T47D (cell line): ENCODE measurements around the gene GPRC5A.
A peak's percentile ranks its signal among the peaks of the same experiment; 100 is the strongest.
"Not testable (repeated sequence)": the region's sequence is repeated elsewhere in the genome, so short reads cannot be mapped to it uniquely, and the experiment has no call there.

Source experiments
- DNase-seq, 2 experiments: peaks; one replicate each; pipeline versions ENCODE4 v3.0.0 to v3.0.0-alpha.2; 2011 to 2012; ENCODE audit warnings: low read depth in 1 of 2, low spot score in 1 of 2
- JUND ChIP-seq: IDR thresholded peaks from 2 replicates; pipeline ENCODE4 v1.6.1; 2012; ENCODE audit warnings: low read depth
- in situ Hi-C: cut with HindIII; loops from 2 replicates; pipeline ENCODE4 v1.10.0; 2016; ENCODE audit warnings: low sequenced_read_pairs, low pct_unique_long_range_greater_than_20kb

GPRC5A gene

GRCh38 chr12:12891080-12891880 lies at the start of gene GPRC5A:
GPRC5A (plus strand) TSS chr12:12891562; CDS start chr12:12908250, 16,688 bp downstream.
- TF ChIP-seq JUND = no peak
- peak in 1 of 2 experiments; percentile 92 for DNase-seq

GRCh38 chr12:12845794-12846243 lies 45.5 kb upstream of the GPRC5A start:
- no peak for TF ChIP-seq JUND
- in situ Hi-C loops = no loop called here
- DNase-seq = no peak

More at GRCh38 chr12:12891080-12891880, at the start of gene GPRC5A:
- in situ Hi-C loops = no loop called here

GRCh38 chr12:12846780-12847179 lies 44.6 kb upstream of the GPRC5A start:
- DNase-seq, in situ Hi-C loops: not testable (repeated sequence)

DNA sequence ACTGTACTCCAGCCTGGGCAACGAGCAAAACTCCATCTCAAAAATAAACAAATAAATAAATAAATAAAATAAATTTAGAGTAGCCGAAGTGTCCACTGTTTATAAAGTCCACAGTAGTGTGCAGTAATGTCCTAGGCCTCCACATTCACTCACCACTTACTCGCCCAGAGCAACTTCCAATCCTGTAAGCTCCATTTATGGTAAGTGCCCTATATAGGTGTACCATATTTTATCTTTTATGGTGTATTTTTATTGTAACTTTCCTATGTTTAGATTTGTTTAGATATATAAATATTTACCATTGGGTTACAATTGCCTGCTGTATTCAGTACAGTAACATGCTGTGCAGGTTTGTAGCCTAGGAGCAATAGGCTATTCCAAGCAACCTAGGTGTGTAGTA lies 37.9 kb upstream of the GPRC5A start:
- TF ChIP-seq JUND = no peak
- no peak for DNase-seq
- in situ Hi-C loops = no loop called here

DNA sequence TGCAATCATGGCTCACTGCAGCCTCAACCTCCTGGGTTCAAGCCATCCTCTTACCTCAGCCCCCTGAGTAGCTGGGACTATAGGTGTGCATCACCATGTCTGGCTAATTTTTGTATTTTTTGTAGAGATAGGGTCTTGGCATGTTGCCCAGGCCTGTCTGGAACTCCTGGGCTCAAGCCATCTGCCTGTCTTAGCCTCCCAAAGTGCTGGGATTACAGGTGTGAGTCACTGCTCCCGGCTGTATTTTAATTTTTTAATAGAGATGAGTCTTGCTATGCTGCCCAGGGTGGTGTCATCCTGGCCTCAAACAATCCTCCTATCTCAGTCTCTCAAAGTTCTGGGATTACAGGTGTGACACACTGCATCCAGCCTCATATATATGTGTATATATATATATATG lies 31.7 kb upstream of the GPRC5A start:
- TF ChIP-seq JUND = no peak
- in situ Hi-C loops = no loop called here
- no peak for DNase-seq

GRCh38 chr12:12864243-12864642 lies 27.1 kb upstream of the GPRC5A start:
- no peak for TF ChIP-seq JUND
- in situ Hi-C loops = no loop called here
- no peak for DNase-seq

DNA sequence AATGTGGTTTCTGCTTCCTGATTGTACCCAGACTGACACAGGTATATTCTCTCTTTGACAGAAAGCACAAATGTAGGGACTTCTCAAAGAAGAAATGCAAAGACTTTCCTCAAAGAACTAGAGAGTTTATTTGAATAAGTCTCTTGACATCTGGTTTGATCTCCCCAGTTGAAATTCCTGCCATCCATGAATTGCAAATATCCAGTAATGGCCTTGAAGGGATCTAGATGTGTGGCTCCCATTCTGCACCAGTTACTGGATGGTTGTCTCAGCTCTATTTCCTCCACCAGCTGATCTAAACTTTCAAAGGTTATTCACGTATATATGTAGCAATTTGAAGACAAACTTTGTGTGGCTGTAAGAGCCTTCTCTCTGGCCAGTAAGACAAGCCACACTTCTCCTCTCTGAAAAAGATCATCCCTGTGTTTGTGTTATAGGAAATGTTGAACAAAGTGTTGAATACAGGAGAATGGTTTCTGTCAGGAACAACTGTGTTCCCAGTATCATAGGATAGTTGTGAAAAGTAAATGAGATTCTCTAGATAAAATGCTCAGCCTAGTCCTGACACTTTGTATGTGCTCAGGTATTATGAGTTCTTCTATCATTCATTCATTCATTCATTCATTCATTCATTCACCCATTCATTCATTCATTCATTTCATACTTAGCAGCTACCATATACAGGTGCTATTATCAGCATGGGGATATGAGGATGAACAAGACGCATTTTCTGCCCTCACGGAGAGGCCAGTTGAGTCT lies 22.7 kb upstream of the GPRC5A start:
- TF ChIP-seq JUND = no peak
- in situ Hi-C loops = no loop called here
- DNase-seq = no peak

GRCh38 chr12:12870465-12870864 lies 20.9 kb upstream of the GPRC5A start:
- no peak for DNase-seq
- in situ Hi-C loops = no loop called here
- TF ChIP-seq JUND = no peak

DNA sequence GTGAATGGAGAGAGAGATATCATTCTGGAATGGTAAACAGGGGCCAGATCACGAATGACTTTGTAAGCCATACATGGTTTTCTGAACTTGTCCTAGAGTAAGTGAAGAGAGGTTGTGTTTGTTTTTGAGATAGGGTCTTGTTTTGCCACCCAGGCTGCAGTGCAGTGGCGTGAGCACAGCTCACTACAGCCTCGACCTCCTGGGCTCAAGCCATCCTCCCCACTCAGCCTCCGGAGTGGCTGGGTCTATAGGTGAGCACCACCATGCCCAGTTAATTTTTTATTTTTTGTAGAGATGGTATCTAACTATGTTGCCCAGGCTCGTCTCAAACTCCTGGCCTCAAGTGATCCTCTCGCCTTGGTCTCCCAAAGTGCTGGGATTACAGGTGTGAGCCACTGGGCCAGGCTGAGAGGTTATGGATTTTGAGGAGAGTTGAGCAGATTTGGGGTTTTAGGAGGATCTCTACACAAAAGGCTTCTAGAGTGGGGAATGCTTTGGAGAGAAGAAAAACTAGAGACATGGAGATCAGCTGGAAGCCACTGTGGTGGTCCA lies 19.7 kb upstream of the GPRC5A start:
- in situ Hi-C loops = no loop called here
- TF ChIP-seq JUND = no peak
- DNase-seq = no peak

DNA sequence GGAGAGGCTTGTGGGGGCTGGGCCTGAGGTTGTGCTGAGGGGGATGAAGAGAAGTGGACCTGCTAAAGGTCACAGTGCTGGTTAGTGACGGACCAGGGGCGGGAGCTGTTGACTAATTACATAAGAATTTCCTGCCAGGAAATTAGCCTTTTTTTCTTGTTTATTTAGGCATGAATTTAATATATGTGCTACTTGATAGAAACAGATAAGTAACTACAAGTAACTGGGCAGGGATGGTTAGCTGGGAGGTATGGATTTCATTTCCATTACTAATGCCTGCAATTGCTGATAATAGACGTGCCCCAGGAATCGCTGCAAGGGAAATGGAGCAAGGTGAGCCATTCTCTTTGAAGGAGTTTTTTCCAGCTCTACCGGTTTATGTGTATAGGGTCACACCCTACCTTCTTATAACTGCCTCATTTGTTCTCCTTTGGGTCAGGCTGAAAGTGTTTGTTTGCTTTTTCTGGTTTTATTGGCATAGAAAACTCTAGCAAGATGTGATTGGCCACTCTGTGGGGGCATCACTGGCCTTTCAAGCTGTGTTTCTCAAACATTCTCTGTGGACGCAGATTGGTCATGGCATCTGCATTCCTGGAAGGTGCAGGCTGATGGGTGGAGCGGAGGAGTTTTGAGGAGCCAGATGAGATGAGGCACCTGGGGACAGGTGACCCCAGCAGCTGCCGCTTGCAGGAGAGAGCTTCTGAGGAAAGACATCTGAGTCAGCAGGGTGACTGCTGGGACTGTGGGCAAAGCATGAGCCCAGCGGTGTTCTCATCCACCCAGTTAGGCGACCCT lies 19.0 kb upstream of the GPRC5A start:
- DNase-seq = peak in 1 of 2 experiments; percentile 78
- in situ Hi-C loops = no loop called here
- peak; percentile 62; the same call in 1 of the 2 replicates for TF ChIP-seq JUND

DNA sequence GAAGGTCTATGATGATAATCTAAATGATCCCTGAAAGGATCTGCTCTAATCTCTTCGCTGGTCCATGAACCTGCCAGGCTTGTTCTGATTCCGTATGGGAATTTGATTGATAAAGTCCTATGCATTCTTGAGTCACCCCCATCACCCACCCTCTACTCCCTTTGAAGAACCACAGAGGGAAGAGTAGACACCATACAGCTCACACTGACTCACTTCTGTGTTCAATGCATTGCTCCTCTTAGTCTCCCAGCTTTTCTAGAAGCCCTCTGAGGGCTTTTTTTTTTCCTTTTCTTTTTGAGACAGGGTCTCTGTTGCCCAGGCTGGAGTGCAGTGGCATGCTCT lies 18.5 kb upstream of the GPRC5A start:
- no peak for TF ChIP-seq JUND
- DNase-seq = no peak
- in situ Hi-C loops = no loop called here

DNA sequence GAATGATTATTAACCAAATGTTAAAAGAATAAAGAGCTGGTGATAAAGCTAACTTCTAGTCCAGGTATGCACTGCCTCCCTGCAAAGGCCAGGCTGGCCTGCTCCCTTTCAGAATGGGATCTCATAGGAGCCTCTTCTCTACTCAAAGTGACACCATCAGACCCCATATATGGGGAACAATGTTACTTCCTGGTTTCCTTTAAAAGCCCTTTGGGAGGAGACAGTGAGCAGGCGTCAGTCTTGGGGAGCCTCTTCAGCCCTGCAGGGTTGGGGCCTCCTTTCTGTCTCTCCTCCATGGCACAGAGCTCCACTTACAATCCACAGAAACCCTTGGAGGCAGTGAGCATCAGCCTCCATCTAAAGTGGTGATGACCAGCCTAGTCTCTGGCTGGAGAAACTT lies 17.3 kb upstream of the GPRC5A start:
- in situ Hi-C loops = no loop called here
- no peak for DNase-seq
- no peak for TF ChIP-seq JUND

DNA sequence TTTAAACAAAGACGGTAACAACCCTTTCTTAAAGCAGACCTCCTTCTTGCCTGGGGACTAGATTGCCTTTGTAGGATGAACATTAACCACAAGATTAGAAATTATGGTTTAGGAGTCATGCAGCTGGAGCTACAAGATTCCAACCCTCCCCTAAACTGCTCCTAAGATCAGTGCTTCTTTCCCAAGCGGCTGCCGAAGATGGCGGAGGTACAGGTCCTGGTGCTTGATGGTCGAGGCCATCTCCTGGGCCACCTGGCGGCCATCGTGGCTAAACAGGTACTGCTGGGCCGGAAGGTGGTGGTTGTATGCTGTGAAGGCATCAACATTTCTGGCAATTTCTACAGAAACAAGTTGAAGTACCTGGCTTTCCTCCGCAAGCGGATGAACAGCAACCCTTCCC lies 16.1 kb upstream of the GPRC5A start:
- DNase-seq, in situ Hi-C loops: not testable (repeated sequence)
